LoVo (cell line): ENCODE measurements around the gene KMT2E.
"Not testable (repeated sequence)": the region's sequence is repeated elsewhere in the genome, so short reads cannot be mapped to it uniquely, and the experiment has no call there.

Experiments
- DNase-seq: peaks from one replicate; pipeline ENCODE4 v3.0.0-alpha.2; 2016; ENCODE audit warnings: low spot score

The KMT2E gene, protein sequence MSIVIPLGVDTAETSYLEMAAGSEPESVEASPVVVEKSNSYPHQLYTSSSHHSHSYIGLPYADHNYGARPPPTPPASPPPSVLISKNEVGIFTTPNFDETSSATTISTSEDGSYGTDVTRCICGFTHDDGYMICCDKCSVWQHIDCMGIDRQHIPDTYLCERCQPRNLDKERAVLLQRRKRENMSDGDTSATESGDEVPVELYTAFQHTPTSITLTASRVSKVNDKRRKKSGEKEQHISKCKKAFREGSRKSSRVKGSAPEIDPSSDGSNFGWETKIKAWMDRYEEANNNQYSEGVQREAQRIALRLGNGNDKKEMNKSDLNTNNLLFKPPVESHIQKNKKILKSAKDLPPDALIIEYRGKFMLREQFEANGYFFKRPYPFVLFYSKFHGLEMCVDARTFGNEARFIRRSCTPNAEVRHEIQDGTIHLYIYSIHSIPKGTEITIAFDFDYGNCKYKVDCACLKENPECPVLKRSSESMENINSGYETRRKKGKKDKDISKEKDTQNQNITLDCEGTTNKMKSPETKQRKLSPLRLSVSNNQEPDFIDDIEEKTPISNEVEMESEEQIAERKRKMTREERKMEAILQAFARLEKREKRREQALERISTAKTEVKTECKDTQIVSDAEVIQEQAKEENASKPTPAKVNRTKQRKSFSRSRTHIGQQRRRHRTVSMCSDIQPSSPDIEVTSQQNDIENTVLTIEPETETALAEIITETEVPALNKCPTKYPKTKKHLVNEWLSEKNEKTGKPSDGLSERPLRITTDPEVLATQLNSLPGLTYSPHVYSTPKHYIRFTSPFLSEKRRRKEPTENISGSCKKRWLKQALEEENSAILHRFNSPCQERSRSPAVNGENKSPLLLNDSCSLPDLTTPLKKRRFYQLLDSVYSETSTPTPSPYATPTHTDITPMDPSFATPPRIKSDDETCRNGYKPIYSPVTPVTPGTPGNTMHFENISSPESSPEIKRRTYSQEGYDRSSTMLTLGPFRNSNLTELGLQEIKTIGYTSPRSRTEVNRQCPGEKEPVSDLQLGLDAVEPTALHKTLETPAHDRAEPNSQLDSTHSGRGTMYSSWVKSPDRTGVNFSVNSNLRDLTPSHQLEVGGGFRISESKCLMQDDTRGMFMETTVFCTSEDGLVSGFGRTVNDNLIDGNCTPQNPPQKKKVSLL (N-terminal part only)

GRCh38 chr7:105013816-105014692 lies at the start of gene KMT2E:
Gene KMT2E (plus strand): TSS chr7:105014205. CDS start chr7:105040953, 26,748 bp downstream.
- peak; percentile 95 for DNase-seq

GRCh38 chr7:104964626-104965236 lies 49.3 kb upstream of the KMT2E start:
- no peak for DNase-seq

GRCh38 chr7:104966022-104966421 lies 48.0 kb upstream of the KMT2E start:
- no peak for DNase-seq

DNA sequence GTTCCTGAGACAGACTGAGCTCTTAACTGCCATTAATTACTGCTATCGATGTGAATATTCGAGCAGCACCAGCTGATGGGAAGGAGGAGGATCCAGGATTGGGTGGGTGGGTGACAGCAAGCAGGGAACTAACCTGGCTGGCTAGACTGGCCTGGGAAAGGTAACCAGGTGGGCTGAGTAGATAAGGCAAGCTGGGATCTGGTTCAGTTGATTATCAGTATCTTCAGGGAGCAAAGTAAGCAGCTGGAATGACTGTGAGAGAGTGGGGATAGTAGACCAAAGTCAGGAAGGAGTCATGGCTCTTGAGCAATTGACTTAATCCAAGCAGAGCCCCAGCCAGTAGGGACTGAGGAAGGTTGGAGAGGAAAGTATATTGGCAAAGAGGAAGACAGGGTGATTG lies 46.9 kb upstream of the KMT2E start:
- no peak for DNase-seq

DNA sequence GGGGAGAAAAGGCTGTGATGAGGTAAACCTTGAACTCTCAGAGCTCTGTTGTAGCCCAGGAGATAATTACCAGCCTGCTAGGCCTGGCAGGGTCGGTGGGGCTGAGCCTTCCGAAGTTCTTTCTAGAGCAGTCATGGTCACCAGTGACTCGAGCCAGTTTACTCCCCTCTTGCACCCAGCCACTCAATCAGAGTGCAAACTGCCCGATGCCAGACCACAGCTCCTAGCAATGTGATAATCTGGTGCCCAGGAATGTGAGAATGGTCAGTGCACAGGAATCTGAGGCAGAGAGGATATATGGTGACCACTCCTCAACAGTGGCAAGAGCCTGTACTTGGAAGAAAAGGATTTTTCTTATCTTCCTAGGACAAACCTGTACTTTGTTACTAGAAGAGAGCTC lies 46.4 kb upstream of the KMT2E start:
- DNase-seq = no peak

- no peak for DNase-seq
Observed at GRCh38 chr7:104968648-104969047, 45.4 kb upstream of the KMT2E start.

DNA sequence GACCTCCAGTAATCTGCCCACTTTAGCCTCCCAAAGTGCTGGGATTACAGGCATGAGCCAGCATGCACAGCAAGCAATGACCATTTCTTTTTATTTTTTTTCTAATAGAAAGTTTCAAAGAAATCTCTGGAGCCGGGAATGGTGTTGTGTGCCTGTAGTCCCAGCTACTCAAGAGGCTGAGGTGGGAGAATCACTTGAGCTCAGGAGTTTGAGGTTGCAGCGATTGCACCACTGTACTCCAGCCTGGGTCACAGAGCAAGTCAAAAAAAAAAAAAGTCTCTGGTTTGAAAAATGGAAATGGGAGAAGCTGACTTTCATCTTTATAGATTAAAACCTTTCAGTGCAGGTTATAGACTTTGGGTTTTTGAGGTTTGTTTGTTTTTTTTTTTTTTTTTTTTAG lies 44.8 kb upstream of the KMT2E start:
- no peak for DNase-seq

DNA sequence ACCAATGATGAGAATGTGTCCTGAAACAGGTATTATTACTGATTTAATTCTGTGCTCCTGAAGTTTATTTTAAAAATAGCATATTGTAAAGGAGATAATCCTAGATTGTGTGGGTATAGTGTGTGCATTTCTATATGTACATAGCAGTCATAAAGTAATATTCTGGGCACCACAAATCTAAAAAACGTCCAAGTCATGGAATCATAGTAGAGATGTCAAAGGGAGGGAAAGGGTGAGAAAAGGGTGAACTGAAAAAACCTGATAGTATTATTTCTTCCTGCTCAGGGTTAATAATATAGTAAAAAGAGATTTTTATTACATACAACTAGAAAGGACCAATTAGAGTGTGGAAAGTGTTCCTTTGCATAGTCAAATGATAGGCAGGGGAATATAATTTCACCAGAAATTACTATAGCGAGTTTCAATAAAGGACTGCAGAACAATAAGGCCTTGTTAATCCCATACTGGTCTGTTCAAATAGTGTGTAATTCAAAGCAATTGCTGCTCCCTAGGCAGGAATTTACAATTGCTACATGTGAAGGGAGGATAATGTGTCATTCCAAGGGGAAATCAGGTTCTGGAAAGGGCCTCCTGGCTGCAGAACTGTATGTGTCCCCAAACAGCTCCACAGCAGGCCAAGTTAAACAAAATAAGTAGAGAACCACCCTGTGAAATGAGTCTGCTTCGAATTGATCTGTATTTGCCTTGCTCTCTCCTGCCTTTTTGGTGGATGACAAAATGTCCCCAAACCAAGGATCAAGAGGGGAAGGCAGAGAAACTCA lies 42.5 kb upstream of the KMT2E start:
- DNase-seq = peak; percentile 67

- no peak for DNase-seq
Observed at GRCh38 chr7:104972500-104972899, 41.5 kb upstream of the KMT2E start.

- no peak for DNase-seq
Observed at GRCh38 chr7:104973227-104973626, 40.8 kb upstream of the KMT2E start.

DNA sequence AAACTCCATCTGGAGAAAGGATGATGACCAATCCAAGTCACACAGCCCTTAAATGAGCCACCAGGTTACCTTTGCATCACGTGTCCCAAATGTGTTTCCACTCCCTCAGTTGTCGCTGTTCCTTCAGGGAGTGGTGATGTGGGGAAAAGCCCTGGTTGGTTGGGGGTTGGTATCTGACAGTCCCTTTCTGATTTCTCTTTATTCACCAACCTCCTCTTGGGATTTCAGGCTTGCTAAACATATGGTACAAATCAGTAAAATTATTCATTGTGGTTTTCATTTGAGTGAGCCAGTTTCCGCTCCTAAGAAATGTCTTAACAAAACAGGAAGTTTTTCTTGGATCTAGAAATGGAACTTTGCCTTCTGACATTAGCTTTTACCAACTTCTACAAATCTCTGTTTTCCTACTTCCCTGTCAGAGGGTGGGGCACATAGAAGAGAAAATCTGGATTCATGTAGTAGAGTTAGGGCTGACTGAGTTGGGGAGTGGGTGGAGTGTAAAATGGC lies 40.0 kb upstream of the KMT2E start:
- no peak for DNase-seq

GRCh38 chr7:104975553-104975952 lies 38.5 kb upstream of the KMT2E start:
- DNase-seq = not testable (repeated sequence)

DNA sequence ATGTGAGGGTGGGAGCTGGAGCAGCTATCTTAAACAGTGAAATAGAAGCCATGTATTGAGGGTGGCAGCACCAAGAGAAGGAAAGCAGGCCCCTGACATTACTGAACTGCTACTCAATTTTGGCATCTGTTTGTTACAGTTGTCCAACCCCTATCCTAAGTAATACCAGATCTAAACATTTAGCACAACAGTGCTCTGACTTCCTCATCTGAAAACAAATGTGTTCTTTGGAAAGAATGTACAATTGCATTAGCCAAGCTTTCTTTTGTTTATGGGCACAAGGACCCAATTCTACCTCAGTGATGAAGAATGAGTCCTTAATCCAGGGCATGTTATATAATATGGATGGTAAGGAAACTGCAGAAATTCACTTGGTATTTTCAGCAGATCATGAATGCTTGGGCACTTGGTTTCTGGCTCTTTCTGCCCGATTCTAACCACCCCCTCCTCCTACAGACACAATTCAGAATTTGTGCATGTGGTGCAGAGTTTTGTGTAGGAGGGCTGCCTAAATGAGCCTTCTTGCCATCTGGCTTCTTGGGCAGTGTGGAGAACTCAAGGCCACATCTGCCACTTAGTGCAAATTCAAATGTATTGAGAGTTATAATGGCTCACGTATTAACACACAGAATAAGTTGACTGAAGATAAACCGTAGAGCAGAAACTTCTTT lies 36.9 kb upstream of the KMT2E start:
- no peak for DNase-seq

- DNase-seq = no peak
Observed at GRCh38 chr7:104978460-104978859, 35.5 kb upstream of the KMT2E start.

DNA sequence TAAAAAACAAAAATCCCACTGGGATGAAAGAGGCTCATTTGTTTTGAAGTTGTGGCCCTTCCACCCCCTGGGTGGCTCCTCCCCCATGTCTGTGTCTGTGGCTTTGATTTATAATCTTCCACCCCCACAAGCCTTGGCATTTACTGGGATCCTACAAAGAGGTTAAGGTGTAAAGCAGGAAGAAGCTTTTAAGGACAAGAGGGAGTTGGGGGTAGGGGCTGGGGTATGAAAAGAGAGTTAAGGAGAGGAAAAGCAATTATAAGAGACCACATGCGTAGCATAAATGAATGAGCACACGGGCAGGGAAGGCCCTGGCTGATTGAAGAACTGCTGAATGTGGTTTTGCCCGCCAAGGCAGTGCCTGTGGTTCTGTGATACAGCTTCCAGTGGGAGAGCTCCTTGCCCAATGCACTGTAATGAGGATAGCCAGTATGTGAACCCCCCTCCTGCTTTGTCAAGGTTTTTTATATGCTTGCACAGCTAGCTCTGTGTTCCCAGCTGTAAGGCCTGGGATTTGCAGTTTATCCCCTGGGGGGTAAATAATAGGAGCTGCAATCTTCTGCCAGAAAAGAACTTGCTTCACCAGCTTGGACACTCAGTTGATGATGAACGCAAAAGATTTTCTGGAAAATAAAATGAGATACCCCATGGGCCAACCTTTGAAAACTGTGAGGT lies 34.7 kb upstream of the KMT2E start:
- DNase-seq = no peak

DNA sequence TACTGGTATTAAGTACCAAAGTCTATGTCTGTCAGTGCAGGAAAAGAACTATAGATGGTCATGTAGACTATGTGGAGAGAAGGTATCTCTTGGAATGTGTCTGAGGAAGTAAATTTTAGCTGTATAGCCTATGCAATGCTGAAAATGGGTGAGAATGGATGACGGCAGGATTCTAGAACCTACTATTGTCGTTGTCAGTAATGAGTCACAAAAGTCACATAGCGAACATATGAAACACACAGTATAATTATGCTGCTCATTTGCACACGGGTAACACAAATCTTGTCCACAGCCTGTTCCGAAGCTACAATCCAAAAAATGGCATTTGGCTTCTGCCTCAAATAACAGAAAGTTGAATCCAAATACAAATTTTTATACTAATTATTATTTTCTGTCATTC lies 33.6 kb upstream of the KMT2E start:
- DNase-seq = no peak

- peak; percentile 77 for DNase-seq
Observed at GRCh38 chr7:104980841-104981671, 32.9 kb upstream of the KMT2E start.

DNA sequence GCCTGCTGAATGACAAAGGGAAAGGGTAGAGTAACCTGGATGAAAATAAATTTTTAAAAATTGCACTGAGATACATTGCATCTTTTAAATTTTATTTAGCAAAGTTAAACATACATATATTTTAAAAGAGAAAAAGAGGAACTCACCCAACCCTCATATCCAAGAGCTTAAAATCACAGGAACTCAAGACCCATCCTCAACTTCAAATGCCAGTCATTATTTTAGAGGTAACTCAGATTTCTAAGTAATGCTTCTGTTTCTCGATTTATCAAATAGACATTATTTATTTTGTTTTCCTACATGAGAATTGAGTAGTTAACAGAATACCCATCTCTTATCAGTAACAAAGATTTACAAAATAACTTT lies 32.4 kb upstream of the KMT2E start:
- no peak for DNase-seq
